ENCODE data around the gene MED17. TPM values are rescaled to one million over a fixed set of nuclear protein-coding genes. Genes with fewer than 3 reads are reported as not detected.
A peak's percentile ranks its signal among the peaks of the same experiment; 100 is the strongest.

Gene MED17
- total and polyA plus RNA-seq, 2 of the 13 experiments (the other 11 are each of a cell fraction or from before 2014, with no cell fraction given), result 23.1 to 37.0 TPM

DNA sequence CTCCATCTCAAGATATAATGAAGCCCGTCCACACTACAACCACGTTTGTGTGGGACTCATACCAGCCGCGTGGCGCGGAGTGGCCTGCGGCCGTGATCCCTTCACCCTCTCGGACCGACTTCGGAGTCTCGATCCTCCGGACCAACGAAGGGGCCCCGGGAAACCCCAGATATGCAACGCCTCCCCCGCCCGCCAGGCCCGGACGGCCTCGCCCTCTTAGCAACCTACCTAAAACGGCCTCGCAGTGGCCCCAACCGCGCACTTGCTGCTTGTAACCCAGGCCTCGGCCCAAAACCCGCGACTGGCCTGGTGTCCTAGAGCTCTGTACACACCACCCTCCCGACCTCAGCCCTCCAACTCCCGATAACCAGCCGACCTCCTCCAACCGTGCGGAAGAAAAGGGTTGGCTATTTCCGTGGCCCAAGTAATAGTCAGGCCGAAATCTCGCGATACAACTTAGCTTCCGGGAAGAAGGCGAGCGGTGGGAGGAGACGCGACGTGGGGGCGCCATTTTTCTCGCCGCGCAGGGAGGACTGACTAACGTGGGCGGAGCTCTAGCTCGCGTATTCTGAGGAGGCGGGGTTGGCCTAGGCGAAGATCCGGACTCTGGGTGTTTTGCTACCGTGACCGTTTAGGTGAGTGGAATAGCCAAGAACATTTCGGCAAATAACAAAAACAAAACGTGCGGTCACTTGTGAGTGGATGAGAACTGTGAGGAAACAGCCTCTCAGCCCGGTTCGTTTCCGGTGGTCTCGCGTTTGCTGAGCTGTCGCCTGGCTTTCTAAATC, 42.8 kb upstream of the MED17 start, which contains the start of the genes C11orf54 and TAF1D (continued):
- peak; percentile 7; the same call in 1 of the 2 replicates for TF ChIP-seq FOXP4 (CRISPR knock-in tag; IDR thresholded peaks at IDR 0.05)
- TF ChIP-seq SALL2 (CRISPR knock-in tag; IDR thresholded peaks at IDR 0.05), result peak; percentile 70; the same call in 1 of the 2 replicates
- no peak for TF ChIP-seq ZNF644 (CRISPR knock-in tag; IDR thresholded peaks at IDR 0.05; ENCODE audit: low read depth)
- TF ChIP-seq ZMAT3 (CRISPR knock-in tag; conservative IDR thresholded peaks at IDR 0.05), result no peak; the same call in 1 of the 2 replicates
- TF ChIP-seq NPAS2 (CRISPR knock-in tag; IDR thresholded peaks at IDR 0.05; ENCODE audit: borderline replicate concordance), result no peak
- TF ChIP-seq ZBTB2 (CRISPR knock-in tag; IDR thresholded peaks at IDR 0.05; ENCODE audit: low read depth), result peak; percentile 43; the same call in 1 of the 2 replicates
- 0 out of 2 replicates have a peak, but pooled peaks have one; percentile 47 for TF ChIP-seq ZNF543 (CRISPR knock-in tag; IDR thresholded peaks at IDR 0.05)
- peak; percentile 12; the same call in 1 of the 2 replicates for TF ChIP-seq BORCS8-MEF2B (CRISPR knock-in tag; IDR thresholded peaks at IDR 0.05)
- TF ChIP-seq, protein P1, sequence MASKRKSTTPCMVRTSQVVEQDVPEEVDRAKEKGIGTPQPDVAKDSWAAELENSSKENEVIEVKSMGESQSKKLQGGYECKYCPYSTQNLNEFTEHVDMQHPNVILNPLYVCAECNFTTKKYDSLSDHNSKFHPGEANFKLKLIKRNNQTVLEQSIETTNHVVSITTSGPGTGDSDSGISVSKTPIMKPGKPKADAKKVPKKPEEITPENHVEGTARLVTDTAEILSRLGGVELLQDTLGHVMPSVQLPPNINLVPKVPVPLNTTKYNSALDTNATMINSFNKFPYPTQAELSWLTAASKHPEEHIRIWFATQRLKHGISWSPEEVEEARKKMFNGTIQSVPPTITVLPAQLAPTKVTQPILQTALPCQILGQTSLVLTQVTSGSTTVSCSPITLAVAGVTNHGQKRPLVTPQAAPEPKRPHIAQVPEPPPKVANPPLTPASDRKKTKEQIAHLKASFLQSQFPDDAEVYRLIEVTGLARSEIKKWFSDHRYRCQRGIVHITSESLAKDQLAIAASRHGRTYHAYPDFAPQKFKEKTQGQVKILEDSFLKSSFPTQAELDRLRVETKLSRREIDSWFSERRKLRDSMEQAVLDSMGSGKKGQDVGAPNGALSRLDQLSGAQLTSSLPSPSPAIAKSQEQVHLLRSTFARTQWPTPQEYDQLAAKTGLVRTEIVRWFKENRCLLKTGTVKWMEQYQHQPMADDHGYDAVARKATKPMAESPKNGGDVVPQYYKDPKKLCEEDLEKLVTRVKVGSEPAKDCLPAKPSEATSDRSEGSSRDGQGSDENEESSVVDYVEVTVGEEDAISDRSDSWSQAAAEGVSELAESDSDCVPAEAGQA (IDR thresholded peaks at IDR 0.05; ENCODE audit: low read depth), result peak; percentile 27; the same call in 1 of the 2 replicates
- TF ChIP-seq, protein P1 (CRISPR knock-in tag; IDR thresholded peaks at IDR 0.05; ENCODE audit: borderline replicate concordance), result no peak
- TF ChIP-seq CCAR2 (optimal IDR thresholded peaks at IDR 0.05; ENCODE audit: low read depth, low read length), result no peak
- no peak for TF ChIP-seq NFE2L2 (IDR thresholded peaks at IDR 0.05; ENCODE audit: low read length)
- peak in 1 of 2 experiments; percentile 18; a peak in 1 of 4 replicates for TF ChIP-seq EP300 (IDR thresholded peaks at IDR 0.05; ENCODE audit: low read depth in 2 of 2, low read length in 2 of 2)
- TF ChIP-seq EP300 (CRISPR knock-in tag; IDR thresholded peaks at IDR 0.05; ENCODE audit: borderline replicate concordance), result no peak; the same call in 1 of the 2 replicates
- no peak for TF ChIP-seq ZNF816 (CRISPR knock-in tag; IDR thresholded peaks at IDR 0.05; ENCODE audit: borderline replicate concordance)
- TF ChIP-seq TMF1 (CRISPR knock-in tag; IDR thresholded peaks at IDR 0.05; ENCODE audit: low read depth), result no peak

All from HepG2 (cell line).